ENCODE data around the gene JARID2. TPM values are rescaled to one million over a fixed set of nuclear protein-coding genes. Genes with fewer than 3 reads are reported as not detected.

The JARID2 gene
- total and polyA plus RNA-seq, 11 donors = 3.5 to 12.2 (median 7.5) TPM

GRCh38 chr6:15299430-15300131 lies 53.7 kb downstream of the JARID2 start:
- intact Hi-C loops (cut with DNase I) = loop anchor here in 1 of 10 donors (5.0 kb wide), 1 partner anchor 52 kb away; the partner anchor contains the start of gene JARID2
- ATAC-seq = peak in 3 of 4 donors; percentile 54 to 74 (median 67)
- WGBS, 4 donors = 68 to 81% (median 75%) methylated on average over 8 of the region's 8 CpGs
- Histone ChIP-seq H3K27me3 (no peaks in the 10 kb centered on the region), H3K4me3 (no peak overlapping the region), H3K4me1 (peaks cover 0 to 69% (median 56%) of the 10 kb centered on the region in 12 donors), H3K36me3 (no peaks in the 10 kb centered on the region), H3K9me3 (no peaks in the 10 kb centered on the region), H3K27ac (peak overlapping the region in 1 of 12 donors; percentile 75)
- TF ChIP-seq CTCF (IDR thresholded peaks at IDR 0.05) (no peak), POLR2A (IDR thresholded peaks at IDR 0.05) (no peak)
- DNase-seq = peak; percentile 32 to 71 (median 53)

- Histone ChIP-seq H3K4me1 (peaks cover 0 to 78% (median 52%) of the 10 kb centered on the region in 12 donors), H3K27ac (no peak overlapping the region), H3K9me3 (no peaks in the 10 kb centered on the region), H3K36me3 (no peaks in the 10 kb centered on the region), H3K4me3 (no peak overlapping the region), H3K27me3 (no peaks in the 10 kb centered on the region)
- WGBS, 4 donors = 78 to 86% (median 85%) methylated on average over 6 of the region's 6 CpGs
- intact Hi-C loops (cut with DNase I) = no loop called here
- no peak for TF ChIP-seq POLR2A (IDR thresholded peaks at IDR 0.05)
- TF ChIP-seq CTCF (IDR thresholded peaks at IDR 0.05) = no peak
- ATAC-seq (no peak), DNase-seq (no peak)
These were observed 55.5 kb downstream of the JARID2 start for GRCh38 chr6:15301179-15302006.

- intact Hi-C loops (cut with DNase I) = no loop called here
- 84 to 90% (median 86%) methylated on average over 7 of the region's 7 CpGs for WGBS, 4 donors
- H3K4me3 ChIP-seq = no peak overlapping the region
- H3K27me3 ChIP-seq = no peaks in the 10 kb centered on the region
- H3K36me3 ChIP-seq = no peaks in the 10 kb centered on the region
- H3K4me1 ChIP-seq = peaks cover 0 to 75% (median 43%) of the 10 kb centered on the region in 12 donors
- TF ChIP-seq CTCF (IDR thresholded peaks at IDR 0.05) (no peak), POLR2A (IDR thresholded peaks at IDR 0.05) (no peak)
- no peaks in the 10 kb centered on the region for H3K9me3 ChIP-seq
- no peak overlapping the region for H3K27ac ChIP-seq
- no peak for DNase-seq
- no peak for ATAC-seq
These were observed 57.5 kb downstream of the JARID2 start for GRCh38 chr6:15303162-15303919.

All from heart left ventricle (tissue), 16 donors.